ENCODE data around the gene IRAK1.

DNA sequence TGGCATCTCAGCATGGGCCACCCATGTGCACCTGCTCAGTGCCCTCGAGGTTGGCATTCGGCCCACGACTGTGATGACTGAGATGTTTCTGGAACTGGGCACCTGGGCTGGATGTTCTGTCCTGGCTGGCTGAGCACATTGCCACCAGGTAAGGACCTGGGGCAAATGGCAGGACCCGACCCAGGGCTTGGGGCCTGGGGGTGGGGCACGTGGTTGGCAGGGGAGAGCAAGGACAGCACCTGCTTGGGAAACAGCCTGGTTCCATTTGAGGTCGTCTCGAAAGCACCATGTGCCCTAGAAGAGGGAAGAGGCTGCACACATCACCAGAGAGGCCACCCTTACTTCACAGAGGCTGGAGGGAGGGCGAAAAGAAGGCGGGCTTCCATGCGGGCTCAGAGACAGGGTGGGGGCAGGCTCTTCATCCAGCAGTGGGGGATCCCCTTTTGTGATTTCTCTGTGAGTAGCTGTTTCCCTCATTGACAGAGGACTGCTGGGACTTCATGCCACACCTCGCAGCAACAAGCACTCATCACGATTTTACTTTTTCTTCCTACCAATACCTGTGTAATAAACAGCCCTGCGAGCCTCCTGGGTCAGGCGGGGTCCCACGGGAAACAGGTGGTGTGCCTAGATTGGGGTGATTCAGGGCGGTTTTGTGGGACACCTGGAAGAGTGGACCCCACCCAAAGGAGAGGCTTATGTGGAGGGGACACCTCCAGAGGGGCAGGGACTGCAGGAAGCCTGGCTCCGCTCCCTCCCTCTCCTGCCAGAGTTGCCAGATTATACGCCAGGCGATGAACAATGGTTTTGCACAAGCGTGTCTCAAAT, 35.1 kb downstream of the IRAK1 start:
- TF ChIP-seq, protein P1, sequence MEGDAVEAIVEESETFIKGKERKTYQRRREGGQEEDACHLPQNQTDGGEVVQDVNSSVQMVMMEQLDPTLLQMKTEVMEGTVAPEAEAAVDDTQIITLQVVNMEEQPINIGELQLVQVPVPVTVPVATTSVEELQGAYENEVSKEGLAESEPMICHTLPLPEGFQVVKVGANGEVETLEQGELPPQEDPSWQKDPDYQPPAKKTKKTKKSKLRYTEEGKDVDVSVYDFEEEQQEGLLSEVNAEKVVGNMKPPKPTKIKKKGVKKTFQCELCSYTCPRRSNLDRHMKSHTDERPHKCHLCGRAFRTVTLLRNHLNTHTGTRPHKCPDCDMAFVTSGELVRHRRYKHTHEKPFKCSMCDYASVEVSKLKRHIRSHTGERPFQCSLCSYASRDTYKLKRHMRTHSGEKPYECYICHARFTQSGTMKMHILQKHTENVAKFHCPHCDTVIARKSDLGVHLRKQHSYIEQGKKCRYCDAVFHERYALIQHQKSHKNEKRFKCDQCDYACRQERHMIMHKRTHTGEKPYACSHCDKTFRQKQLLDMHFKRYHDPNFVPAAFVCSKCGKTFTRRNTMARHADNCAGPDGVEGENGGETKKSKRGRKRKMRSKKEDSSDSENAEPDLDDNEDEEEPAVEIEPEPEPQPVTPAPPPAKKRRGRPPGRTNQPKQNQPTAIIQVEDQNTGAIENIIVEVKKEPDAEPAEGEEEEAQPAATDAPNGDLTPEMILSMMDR (IDR thresholded peaks at IDR 0.05; ENCODE audit: low read depth, low read length, poor library complexity, severe bottlenecking): no peak
- TF ChIP-seq EZH2phosphoT487 (IDR thresholded peaks at IDR 0.05; ENCODE audit: borderline replicate concordance, low read length): no peak

Measured in DOHH2 (cell line).